ACC112 (cell line): Measurements from ENCODE around the gene CGB1.

Experiments
- H2AFZ ChIP-seq: fragments of 200-600 bp; sonication (generic); one replicate; pipeline ENCODE4 v1.6.0; 2017; ENCODE audit warnings: antibody characterized with exemption, low read length; ENCODE audit not compliant: unreplicated experiment
- H3K27ac ChIP-seq: fragments of 200-600 bp; sonication (generic); 2 replicates; pipeline ENCODE4 v1.5.1; 2014; ENCODE audit warnings: low read depth, mild to moderate bottlenecking, antibody characterized with exemption, low read length, moderate library complexity
- H3K27me3 ChIP-seq: fragments of 200-600 bp; sonication (generic); 2 replicates; pipeline ENCODE4 v1.6.1; 2014; ENCODE audit warnings: mild to moderate bottlenecking, antibody characterized with exemption, low read length, moderate library complexity, mixed read lengths; ENCODE audit not compliant: insufficient read depth
- H3K36me3 ChIP-seq: fragments of 200-600 bp; sonication (generic); 2 replicates; pipeline ENCODE4 v1.6.1; 2016; ENCODE audit warnings: mild to moderate bottlenecking, antibody characterized with exemption, low read length, moderate library complexity, mixed read lengths; ENCODE audit not compliant: insufficient read depth
- H3K4me1 ChIP-seq: fragments of 200-600 bp; sonication (generic); one replicate; pipeline ENCODE4 v1.6.1; 2016; ENCODE audit warnings: low read length, mixed read lengths; ENCODE audit not compliant: insufficient read depth, unreplicated experiment, control insufficient read depth
- H3K4me3 ChIP-seq: fragments of 200-600 bp; sonication (generic); 2 replicates; pipeline ENCODE4 v1.5.1; 2014; ENCODE audit warnings: mild to moderate bottlenecking, low read depth, low read length
- H3K79me2 ChIP-seq: fragments of 200-600 bp; sonication (generic); one replicate; pipeline ENCODE4 v1.6.0; 2016; ENCODE audit warnings: low read length; ENCODE audit not compliant: control insufficient read depth, unreplicated experiment, insufficient read depth

The CGB1 gene

DNA sequence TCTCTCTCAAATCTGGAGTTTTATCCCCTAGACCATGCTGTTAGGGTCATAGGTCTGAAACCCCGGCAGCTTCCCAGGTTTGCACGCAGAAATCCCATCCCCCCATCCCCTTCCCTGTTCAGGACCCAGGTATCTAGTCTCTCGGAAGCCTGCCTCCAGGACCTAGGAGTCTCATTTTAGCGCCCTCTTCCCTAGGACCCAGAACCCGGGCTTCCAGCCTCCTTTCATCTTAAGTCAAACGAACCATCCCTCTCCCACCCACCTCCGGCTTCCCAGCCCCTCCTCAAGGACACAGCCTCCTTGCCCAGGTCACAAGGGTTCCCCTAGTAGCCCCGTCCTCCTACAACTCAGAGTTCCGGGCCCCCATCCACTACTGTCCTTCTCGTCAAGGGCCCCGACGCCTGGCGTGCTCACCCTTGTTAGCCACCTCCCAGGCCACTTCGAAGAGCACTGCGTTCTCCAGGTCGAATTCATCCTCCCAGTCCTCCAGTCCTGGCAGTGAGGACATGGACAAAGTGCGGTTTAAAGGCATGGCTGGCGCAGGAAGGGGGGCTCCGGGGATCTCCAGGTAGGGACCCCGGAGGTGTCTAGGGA is 44.0 kb downstream of the CGB1 start:
- Histone ChIP-seq H3K36me3 (no peaks in the 10 kb centered on the region), H3K27ac (peak overlapping the region; percentile 60), H3K27me3 (no peaks in the 10 kb centered on the region), H3K79me2 (peaks cover 64% of the 10 kb centered on the region), H2AFZ (no peak overlapping the region), H3K4me3 (peak overlapping the region; percentile 91), H3K4me1 (peaks cover 8% of the 10 kb centered on the region)

DNA sequence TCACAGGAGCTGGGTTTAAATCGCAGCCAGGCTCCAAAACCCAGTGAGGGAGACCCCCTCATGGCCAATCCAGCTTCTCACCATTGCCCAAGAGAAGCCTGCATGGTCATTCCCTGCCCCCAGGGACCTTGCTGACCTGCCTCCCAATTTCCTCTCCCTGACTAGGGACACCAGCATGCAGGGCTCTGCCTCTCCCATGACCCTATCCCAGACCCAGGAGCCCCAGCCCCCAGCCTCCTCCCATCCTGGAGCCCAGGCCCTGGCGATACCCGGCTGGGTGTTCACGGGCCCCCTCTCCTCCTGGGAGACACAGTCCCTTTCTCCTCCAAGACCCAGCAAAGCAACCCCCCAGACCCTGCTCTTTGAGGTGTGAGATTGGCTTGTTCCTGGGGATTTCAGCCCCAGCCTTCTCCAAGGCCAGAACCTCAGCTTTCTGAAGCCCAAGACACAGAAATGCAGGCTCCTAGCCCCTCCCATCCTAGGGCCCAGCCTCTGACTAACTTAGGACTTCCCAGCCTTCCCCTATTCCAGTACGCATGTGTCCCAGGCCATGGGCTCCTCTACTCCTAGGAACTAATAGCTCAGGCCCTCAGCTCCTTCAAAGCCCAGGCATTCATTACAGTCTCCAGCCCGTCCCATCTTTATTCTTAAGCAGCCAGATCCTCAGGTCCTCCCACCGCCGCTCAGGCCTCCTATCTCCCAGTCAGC is 44.7 kb downstream of the CGB1 start:
- Histone ChIP-seq H2AFZ (no peak overlapping the region), H3K4me1 (peaks cover 8% of the 10 kb centered on the region), H3K36me3 (no peaks in the 10 kb centered on the region), H3K27ac (peak overlapping the region; percentile 60), H3K4me3 (peak overlapping the region; percentile 91), H3K79me2 (peaks cover 58% of the 10 kb centered on the region), H3K27me3 (no peaks in the 10 kb centered on the region)

DNA sequence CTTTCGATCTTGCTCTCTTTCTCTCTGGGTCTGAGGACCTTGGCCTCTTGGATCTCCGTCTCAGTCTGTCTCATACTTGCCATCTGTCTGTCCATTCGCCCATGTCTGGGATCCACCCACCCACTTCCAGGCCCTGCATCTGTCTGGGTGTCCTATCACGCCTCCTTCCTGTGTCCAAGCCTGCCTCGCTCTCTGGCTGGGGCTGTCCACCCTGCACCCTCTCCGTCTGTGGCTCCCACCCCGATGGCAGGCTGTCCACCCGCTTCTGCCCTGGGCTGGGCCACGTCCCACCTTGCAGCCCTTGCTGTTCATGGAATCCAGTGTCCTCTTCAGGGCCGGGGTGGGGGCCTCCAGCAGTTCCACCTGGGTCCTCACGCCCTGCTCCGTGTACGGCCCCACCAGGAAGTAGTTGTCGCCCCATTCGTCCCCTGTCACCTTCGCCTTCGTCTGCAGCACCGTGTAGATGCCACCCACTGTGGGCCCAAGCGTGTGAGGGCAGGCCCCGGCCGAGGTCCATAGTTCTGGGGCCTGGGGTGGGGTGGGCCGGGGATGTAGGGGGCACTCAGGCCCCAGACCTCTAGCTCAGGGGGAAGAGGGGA is 45.6 kb downstream of the CGB1 start:
- Histone ChIP-seq H3K4me1 (peaks cover 8% of the 10 kb centered on the region), H3K27ac (no peak overlapping the region), H3K4me3 (peak overlapping the region; percentile 91; the same call in 1 of the 2 replicates), H3K36me3 (0 out of 2 replicates have a peak, but pooled peaks cover 2% of the 10 kb centered on the region), H3K27me3 (no peaks in the 10 kb centered on the region), H2AFZ (no peak overlapping the region), H3K79me2 (peaks cover 54% of the 10 kb centered on the region)

DNA sequence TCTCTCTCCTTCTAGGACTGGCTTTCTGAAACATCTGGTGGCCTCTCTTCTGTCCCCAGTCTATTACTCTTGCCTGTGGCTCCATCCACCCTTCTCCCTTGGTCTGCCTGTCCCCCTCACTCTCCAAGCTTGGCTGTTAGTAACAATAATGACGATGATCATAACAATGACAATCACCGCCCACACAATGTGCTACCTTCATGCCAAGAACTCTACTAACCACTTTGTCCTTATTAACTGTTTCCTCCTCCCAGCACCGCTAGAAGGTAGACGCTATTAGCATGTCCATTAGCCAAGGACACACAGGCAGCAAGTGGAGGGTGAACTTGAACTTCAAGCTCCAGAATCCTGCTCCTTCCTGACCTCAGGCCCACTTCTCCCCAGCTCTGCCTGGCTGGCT is 46.3 kb downstream of the CGB1 start:
- no peak overlapping the region for H3K4me3 ChIP-seq
- H3K27me3 ChIP-seq, result no peaks in the 10 kb centered on the region
- no peak overlapping the region for H2AFZ ChIP-seq
- peaks cover 8% of the 10 kb centered on the region for H3K4me1 ChIP-seq
- peaks cover 47% of the 10 kb centered on the region for H3K79me2 ChIP-seq
- H3K27ac ChIP-seq, result no peak overlapping the region
- H3K36me3 ChIP-seq, result 0 out of 2 replicates have a peak, but pooled peaks cover 2% of the 10 kb centered on the region

GRCh38 chr19:48989701-48990291 is 46.9 kb downstream of the CGB1 start:
- Histone ChIP-seq H3K27me3 (no peaks in the 10 kb centered on the region), H3K79me2 (peaks cover 41% of the 10 kb centered on the region)

GRCh38 chr19:48988860-48989259 is 47.8 kb downstream of the CGB1 start:
- Histone ChIP-seq H3K79me2 (peaks cover 32% of the 10 kb centered on the region), H3K36me3 (0 out of 2 replicates have a peak, but pooled peaks cover 2% of the 10 kb centered on the region), H3K27me3 (no peaks in the 10 kb centered on the region)

More at GRCh38 chr19:48989701-48990291, 46.9 kb downstream of the CGB1 start:
- Histone ChIP-seq H2AFZ (no peak overlapping the region), H3K4me1 (peaks cover 4% of the 10 kb centered on the region), H3K27ac (no peak overlapping the region), H3K36me3 (0 out of 2 replicates have a peak, but pooled peaks cover 2% of the 10 kb centered on the region), H3K4me3 (no peak overlapping the region)

DNA sequence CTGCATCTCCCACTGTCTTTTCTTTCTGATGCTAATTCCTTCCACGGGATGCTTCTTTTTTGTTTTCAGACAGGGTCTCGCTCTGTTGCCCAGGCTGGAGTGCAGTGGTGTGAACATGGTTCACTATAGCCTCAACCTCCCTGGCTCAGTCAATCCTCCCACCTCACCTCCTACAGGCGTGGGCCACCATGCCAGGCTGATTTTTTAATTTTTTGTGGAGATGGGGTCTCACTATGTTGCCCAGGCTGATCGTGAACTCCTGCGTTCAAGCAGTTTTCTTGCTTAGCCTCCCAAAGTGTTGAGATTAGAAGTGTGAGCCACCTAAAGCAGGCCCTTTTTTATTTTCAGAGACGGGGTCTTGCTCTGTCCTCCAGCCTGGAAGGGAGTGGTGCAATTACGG is 48.4 kb downstream of the CGB1 start:
- no peak overlapping the region for H2AFZ ChIP-seq
- H3K4me3 ChIP-seq, result no peak overlapping the region
- H3K4me1 ChIP-seq, result peaks cover 3% of the 10 kb centered on the region
- no peak overlapping the region for H3K27ac ChIP-seq
- H3K27me3 ChIP-seq, result no peaks in the 10 kb centered on the region
- H3K79me2 ChIP-seq, result peaks cover 31% of the 10 kb centered on the region
- H3K36me3 ChIP-seq, result 0 out of 2 replicates have a peak, but pooled peaks cover 2% of the 10 kb centered on the region

More at GRCh38 chr19:48988860-48989259, 47.8 kb downstream of the CGB1 start:
- no peak overlapping the region for H2AFZ ChIP-seq
- H3K4me1 ChIP-seq, result peaks cover 3% of the 10 kb centered on the region
- no peak overlapping the region for H3K4me3 ChIP-seq
- H3K27ac ChIP-seq, result no peak overlapping the region

DNA sequence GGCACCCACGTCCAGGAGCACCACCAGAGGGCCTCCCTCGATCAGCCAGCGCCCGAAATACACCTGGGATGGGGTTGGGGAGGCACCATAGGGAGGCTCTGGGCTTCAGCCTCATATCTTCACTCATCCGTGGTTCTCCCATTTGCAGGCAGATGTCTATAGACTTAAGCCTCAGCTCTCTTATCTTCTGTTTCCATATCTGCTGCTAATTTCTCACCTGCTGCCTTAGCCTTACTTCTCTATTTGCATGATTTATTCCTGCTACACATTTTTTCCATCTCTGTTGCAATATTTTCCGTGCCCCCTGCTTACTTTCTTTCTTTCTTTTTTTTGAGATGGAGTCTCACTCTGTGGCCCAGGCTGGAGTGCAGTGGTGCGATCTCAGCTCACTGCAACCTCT is 49.4 kb downstream of the CGB1 start:
- H3K27me3 ChIP-seq, result no peaks in the 10 kb centered on the region
- no peak overlapping the region for H3K27ac ChIP-seq
- 0 out of 2 replicates have a peak, but pooled peaks cover 2% of the 10 kb centered on the region for H3K36me3 ChIP-seq
- peaks cover 3% of the 10 kb centered on the region for H3K4me1 ChIP-seq
- H2AFZ ChIP-seq, result no peak overlapping the region
- H3K4me3 ChIP-seq, result no peak overlapping the region
- H3K79me2 ChIP-seq, result peaks cover 24% of the 10 kb centered on the region

DNA sequence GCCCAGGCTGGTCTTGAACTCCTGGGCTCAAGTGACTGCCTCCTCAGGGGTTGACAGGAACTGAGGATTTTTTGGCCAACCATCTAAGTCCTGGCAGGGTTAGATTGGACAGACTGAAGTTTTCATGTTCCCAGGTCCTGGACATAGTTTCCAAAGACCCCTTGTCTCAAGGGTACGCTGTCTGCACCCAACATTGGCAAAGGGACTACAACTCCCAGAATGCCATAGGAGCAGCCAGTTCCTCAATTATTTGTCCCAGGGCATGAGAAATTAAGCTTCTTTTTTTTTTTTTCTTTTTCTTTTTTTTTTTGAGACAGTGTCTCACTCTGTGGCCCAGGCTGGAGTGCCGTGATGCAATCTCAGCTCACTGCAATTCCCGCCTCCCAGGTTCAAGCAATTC is 50.5 kb downstream of the CGB1 start:
- Histone ChIP-seq H3K79me2 (peaks cover 13% of the 10 kb centered on the region), H3K4me1 (peaks cover 3% of the 10 kb centered on the region), H3K4me3 (no peak overlapping the region), H3K27me3 (no peaks in the 10 kb centered on the region), H3K36me3 (0 out of 2 replicates have a peak, but pooled peaks cover 2% of the 10 kb centered on the region), H3K27ac (no peak overlapping the region), H2AFZ (no peak overlapping the region)

- H3K27ac ChIP-seq, result no peak overlapping the region
- H3K36me3 ChIP-seq, result 0 out of 2 replicates have a peak, but pooled peaks cover 2% of the 10 kb centered on the region
- no peaks in the 10 kb centered on the region for H3K27me3 ChIP-seq
- H3K4me1 ChIP-seq, result no peaks in the 10 kb centered on the region
- H2AFZ ChIP-seq, result no peak overlapping the region
- H3K79me2 ChIP-seq, result peaks cover 8% of the 10 kb centered on the region
- no peak overlapping the region for H3K4me3 ChIP-seq
Observed at GRCh38 chr19:48985711-48986110, 51.0 kb downstream of the CGB1 start.
